GM21515 (cell line): ENCODE data around the gene SECISBP2L.

Experiments
- ATAC-seq: cut with Tn5 transposase; IDR thresholded peaks from one replicate; pipeline ENCODE4 v1.9.1; 2021; ENCODE audit not compliant: unreplicated experiment

Gene SECISBP2L

DNA sequence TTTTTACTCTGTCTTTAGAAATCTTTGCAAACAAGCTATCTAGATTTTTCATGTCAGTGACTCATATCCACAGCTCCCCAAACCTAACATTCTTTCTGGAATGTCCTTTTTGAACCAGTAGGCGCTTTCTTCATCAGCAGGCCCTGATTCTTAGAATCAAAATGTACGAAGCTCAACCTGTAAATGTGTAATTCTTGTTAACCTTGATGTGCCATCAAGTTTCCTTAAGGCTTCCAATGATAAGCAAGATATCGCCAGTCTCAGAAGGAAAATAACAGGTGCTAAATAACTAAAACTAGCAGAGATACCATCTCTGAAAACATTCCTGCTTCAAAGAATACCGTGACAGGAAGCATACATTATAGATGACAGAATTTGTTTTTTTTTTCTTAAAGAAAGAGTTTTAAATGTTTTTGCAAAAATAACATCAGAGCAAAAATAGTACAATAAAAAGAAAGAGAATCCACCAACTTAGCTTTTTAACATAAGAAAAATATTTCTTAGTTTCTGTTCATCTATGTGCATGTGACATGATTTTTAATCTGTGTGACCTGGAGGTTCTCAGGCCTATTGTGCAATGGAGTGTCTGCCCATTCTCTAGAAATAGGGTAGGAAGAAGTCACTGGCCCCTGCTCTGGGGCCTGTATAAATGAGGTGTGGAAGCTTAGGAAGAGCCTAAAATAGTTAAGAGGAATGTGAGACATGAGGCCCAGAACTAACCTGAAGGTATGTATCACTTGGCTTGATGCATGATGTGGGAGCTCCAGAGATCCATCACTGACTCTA lies 14.7 kb upstream of the SECISBP2L start:
- no peak for ATAC-seq

DNA sequence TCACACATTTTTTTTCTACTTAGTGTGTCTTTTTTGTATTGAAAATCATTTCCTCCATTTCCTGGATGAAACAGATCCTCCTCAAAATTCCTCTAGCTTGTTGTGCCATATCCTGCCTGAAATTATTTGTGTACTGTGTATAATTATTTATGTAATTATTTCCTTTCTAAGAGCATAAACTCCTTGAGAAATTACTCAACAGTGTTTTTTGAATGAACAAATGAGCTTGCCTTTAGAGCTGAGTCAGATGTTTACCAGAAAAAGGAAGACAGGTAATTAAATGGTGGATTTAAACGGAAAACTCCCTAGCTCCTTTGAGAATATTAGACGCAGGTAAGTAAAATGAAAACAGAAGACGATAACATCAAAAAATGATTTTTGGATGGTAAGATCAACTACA lies 13.2 kb upstream of the SECISBP2L start:
- no peak for ATAC-seq

DNA sequence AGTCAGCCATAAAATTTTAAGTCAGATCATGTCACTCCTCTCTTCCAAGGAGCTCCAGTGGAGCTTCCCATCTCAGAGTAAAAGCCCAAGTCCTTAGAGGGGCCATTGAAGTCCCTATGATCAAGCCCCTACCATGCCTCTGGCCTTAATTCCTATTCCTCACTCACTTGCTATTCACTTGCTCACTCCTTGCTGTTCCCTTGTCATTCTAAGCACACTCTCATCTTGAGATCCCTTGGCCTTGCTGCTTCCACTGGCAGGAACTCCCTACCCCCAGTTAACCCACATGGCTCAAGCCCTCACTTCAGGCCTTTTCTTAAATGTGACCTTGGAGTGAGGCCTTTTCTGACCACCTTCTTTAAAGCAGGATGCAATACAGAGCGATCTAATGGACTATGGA lies 12.3 kb upstream of the SECISBP2L start:
- no peak for ATAC-seq

DNA sequence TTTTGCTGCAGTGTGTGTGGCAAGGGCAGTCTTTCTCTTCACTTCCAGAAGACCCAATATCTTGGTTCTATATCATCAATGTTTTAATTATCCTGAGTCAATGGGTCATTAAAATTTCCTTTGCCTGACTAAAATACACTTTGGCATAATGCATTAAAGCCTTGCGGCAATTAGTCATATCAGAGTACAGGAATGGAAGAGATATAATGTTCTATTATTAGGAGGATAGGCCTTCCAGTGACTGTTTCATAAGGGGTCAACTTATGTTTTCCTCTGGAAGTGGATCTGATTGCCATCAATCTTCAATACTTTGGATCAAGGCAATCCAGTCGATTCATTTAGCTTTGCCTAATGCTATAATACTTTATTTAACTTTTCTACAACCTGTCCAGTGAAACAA lies 9.4 kb upstream of the SECISBP2L start:
- no peak for ATAC-seq

DNA sequence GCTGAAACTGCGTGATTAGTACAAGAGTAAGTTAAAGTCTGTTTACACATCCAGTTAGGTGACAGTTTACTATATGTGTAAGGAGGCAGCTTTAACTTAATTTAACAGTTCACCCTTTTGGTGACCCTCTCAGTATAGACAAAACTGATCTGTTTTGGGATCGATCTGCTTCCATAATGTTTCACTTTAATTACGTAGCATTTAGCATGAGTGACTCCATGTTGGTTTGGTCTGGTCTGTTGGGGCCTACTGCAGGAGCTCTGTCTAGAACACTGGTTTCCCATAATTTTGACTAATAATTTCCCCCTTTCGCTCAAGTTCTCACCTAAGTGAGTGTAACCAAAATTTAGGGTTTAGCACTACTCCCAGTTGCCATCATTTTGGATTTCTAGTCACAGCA lies 6.4 kb upstream of the SECISBP2L start:
- no peak for ATAC-seq

DNA sequence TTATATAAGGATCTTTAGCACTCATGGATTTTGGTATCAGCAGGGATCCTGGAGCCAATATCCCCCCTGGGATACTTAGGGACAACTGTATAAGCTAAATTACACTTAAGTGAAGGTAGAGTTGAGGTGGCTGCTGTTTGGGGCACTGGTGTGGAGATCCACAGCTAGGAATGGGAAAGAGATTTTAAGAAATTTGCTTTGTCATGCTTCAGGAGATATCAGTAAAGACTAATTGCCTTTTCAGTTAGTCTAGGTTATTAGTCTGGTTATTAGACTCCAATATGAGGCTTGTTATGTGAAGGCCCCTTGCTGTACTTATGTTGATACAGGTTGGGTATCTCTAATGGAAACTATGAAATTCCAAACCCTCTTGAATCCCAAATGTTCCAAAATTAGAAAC lies 1.2 kb upstream of the SECISBP2L start:
- no peak for ATAC-seq

DNA sequence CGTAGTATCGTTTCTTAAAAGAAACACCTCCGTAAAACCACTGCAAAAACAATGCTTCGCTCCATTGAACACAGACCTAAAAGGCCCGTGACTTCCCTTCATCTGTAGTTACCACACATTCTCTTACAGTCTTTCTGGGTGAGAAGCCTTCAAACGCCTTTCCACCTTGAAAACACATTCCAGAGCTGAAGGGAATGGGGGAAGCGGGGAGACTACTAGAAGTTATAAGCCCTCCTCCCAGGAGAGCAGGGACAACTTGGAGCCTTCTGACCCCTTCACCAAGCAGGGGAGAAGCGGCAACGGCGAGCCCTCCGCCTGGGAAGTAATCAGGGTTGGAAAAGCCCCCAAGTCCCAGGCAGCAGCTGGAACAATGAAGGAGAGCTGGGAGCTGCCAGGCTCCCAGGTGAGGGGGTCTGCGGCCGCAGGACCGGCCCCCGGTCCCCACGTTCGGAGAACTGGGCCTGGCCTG lies 461 bp downstream of the SECISBP2L start:
- peak; percentile 45 for ATAC-seq

DNA sequence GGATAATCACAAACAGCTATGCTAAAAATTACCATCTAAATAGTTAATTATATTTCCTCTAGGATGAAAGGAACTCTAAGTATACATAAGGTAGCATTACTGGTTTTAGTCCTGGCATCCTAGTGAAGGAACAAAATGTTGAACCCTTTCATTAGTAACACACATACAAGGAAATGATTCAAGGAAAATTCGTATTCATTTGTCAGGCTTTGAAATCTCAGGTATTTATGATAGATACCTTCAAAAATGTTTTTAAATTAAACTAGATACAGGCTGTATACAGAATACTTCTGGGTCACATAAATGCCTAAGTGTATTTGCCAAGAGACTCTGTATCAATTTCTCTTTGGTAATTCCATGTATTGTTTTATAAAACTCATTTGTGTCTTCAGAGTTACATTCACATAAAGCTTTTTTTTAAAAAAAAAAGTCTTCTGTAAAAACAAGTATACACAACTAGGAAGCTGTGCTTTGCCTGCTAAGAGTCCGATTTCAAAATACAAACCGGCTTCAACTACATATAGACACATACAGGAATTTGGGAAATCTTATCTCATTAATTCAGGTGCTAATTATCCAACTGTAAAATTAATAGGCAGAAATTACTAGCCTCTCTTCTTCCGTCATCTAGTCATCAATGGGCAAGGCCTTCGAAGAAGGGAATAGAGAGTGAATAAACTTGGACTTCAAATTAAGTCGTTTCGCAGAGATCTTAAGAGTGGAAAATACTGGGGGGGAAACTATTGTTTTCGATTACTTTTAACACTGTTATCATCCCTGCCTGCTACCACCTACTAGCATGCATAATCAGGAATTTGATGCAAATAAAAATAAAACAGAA lies 1.3 kb downstream of the SECISBP2L start:
- ATAC-seq: peak; percentile 1

DNA sequence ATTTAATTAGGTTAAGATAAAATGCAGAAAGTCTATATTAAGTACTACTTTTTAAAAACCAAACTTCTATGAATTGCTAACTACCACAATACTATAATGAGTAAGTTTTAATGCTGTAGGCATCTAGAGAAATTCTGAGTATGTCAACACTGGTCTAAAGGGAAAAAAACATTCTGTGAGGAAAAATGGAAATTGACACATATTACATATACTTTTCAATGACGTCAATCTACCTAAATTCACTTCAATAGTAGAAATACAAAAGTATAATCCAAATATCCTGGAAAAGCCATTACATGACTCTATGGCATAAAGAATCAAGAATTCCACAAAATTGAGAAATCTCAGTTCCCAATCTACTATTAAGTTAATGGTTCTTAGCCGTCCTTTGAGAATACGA lies 2.2 kb downstream of the SECISBP2L start:
- ATAC-seq: no peak

DNA sequence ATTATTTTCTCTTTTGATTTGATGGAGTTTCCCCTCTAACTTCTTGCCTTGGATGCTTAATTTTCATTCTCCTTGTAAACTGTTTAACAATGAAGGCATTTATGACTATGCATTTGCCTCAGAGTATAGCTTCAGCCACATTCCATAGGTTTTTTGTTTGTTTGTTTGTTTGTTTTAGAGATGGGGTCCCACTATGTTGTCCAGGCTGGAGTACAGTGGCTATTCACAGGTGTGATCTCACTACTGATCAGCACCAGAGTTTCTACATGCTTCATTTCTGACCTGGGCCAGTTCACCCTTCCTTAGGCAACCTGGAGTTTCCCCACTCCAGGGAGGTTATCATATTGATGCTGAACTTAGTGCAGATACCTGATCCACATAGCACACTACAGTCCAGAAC lies 4.1 kb downstream of the SECISBP2L start:
- ATAC-seq: no peak

DNA sequence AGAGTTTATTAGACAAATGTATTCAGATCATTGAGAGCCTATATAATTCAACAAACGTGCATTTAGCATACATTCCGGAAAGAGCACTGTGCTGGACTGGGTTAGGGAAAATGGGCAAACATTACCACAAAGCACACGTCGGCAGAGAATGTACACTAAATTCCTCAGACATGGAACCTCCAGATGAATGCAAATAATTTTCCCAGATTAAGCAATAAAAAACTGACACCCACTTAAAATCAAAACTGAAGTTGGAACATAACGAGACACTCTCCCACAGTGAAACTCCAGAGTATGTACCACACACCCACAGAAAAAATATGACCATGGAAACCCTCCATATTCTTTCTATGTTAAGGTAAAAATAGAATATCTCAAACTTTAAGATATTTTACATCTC lies 4.8 kb downstream of the SECISBP2L start:
- no peak for ATAC-seq

DNA sequence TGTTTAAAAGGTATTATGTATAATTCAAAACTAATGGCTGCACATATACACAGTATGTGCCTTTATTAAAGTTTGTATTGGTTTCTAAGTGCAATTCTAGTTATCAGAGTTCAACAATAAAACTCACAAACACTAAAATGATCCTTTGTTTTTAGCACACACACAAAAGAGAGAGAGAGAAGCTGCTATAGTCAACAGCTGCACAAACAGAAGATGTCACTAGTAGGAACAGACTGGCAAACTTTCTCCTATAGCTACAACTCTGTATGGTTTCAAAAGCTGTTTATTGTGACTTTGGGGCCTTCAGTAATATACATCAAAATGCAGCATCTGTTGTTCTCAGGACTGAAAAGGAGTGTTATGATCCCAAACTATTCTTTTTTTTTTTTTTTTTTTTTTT lies 6.1 kb downstream of the SECISBP2L start:
- ATAC-seq: no peak

DNA sequence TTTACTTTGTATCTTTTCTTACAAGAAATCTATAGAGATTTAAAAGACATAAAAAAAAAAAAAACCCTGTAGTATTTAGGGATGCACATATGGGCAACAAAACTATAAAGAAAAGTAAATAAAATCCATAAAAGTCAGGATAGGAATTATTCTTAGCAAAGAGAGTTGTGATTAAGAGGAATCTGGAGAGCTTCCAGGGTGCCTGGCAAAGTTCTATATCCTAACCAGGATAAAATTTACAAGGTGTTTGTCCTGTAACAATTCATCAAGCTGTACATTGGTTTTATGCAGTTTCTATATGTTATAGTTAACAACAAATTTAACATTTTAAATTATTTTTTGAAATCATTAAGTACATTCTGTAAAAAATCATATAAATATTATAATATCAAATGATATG lies 7.9 kb downstream of the SECISBP2L start:
- ATAC-seq: no peak

DNA sequence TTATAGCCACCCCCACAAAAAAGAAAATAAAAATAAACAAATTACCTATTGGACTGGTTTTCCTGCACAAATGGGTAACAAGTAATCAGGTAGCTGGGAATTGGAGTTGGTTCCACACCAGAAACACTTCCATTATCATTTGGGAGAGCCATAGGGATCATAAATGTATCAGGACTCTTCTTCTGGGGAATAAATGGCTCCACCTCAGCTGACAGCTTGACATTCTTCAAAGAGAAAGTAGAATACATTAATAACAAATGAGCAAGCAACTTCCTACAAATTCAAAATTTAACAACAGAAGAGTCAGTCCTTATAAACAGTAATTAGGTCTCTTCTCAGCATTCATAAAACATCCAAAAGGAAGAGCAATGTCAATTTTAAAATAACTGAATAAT lies 8.7 kb downstream of the SECISBP2L start:
- ATAC-seq: no peak

DNA sequence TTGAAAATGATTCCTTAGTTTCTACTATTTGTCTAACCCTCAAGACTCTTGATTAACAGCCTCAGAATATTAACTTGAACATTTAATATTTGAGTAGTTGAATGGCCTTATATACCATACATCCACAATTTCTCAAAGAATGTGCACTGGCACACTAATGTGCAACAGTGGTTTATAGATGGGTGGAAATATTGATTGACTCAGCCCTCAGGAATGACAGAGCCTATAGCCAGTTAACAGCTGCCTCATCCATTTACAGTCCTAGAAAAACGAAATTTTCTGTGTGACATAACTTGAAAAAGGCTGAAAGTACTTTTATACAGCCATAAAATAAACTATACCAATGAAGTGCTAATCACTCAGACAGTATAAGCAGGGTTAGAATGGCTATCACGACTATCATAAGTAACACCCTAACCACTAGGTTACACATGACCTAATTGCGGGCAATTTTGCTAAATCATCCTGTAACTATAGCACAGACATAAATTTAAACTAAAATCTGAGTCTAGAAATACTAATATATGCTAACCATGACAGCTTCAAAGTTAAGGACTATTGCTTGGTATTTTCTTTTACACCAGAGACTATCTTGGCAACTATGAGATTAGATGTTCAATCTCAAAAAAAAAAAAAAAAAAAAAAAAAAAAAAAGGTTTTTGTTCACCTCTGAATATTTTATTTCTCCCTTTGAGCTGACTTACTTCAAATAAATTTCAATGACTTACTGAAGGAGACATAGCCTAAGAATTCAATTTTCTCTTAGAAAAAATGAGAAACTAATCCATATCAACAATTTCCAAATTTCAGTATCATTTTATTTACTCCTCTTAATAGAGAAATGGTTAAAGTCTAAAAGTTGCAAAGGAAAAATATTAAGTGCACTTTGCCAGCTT lies 9.3 kb downstream of the SECISBP2L start:
- ATAC-seq: no peak

DNA sequence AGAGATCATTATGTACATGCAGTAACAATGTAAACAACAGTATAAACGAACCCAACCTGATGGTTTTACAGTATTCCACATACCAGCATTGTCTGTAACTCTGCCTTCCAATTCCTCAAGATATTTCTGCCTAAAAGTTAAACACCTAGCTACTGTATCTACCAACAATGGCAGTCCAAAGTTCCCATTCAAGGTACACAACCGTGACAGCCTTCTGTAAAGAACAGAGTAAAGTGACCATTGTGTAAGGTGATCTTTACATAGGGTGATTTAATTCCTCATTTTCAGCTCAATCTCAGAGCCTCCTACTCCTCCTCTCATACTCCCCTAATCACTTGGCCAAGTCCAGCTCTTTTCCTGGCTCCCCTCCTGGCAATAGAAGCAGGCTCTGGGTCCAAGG lies 10.4 kb downstream of the SECISBP2L start:
- ATAC-seq: no peak

DNA sequence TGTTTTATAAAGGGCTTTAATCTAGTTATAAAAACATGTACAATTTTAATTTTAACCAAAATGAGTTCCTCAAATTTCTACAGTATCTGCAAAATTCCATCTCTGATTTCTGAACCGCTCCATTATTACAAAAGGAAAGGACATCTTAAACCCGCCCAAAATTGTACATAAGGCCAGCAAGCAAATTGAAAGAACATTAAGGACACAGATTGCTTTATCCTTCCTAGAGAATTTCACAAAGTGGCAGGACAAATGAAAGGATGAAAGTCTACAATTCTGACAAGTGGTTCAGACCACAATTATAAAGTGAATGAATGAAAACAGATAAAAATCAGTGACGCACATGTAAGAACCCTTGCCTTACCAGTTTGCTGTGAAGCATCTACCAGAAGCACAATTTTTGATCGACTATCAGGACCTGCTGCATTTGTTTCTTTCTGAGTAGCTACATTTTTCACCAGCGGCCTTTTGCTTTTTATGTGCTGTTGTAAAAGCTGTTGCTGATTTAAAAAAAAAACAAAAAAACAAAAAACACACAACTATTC lies 13.6 kb downstream of the SECISBP2L start:
- ATAC-seq: no peak

DNA sequence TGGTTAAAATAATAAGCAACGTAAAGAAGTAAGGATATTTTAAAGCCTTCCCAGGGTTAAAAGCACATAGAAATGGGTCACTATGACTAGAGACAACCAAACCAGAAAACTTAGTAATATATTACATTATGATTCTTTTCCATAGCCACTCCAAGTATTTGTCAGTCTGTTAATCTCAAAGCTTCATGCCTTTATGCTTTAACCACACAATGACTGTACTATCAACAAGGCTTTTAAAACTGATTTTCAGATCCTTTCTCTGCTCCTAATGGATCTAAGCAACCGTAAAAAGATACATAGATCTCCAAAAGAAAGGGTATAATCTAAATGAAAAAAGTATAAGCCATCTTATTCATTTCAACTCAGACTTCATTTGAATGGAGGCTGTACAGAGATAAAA lies 14.4 kb downstream of the SECISBP2L start:
- ATAC-seq: no peak

DNA sequence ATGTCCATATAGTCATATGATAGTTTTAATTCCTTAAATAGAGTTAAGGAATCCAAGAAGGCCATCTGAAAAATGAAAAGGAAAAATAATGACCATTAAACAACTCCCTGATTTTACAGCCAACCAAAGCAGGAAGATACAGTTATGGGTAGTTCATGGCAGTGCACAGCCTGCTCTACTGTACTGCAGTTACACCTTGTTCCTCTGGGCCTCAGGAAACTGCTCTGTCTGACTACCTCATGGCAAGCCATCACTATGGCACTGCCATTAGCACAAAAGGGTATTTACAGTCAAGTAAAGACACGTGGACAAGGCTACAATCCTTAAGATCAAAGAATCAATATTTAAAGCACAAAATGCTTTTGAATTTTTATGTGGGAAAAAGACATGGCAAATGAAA lies 19.5 kb downstream of the SECISBP2L start:
- no peak for ATAC-seq

DNA sequence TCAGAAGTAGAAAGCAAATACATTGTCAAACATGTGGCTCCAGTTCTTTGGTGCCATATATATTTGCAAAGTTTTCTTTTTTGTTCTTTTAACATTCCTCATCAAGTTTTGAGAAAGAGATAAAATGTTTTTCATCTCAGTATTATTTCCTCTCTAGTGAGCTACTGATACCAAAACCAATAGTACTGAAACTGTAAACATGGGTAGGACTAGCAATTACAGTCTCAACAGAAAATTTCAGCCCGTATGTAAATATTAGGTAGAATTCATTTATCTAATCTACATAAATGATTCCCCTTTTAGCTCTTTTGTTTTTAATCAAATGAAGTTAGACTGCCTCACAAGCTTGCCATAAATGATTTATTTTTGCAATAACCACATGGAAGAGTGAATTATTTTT lies 21.4 kb downstream of the SECISBP2L start:
- ATAC-seq: peak; percentile 74

DNA sequence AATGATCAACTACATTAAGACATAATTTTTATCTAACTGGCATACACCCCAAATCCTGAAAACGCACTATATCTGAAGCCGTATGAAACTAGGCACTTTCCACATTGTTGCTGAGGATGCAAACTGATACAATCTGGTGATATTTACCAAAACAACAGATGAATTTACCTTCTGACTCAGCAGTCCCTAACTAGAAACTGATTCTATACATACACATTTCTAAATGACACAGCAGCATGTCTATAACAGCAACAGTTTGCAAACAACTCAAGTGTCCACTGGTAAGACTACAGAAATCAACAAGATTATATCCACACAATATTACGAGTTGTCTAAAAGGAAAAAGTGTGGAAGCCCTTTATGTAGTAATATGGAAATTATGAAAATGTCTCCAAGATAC lies 22.9 kb downstream of the SECISBP2L start:
- ATAC-seq: peak; percentile 61
